WI38 (cell line): Measurements from ENCODE around the gene ANXA9.

ENCODE experiments used
- H3K4me3 ChIP-seq: 2 replicates; pipeline ENCODE4 v1.5.1; 2011; ENCODE audit warnings: low read depth, mild to moderate bottlenecking, control low read depth, low read length
- TF ChIP-seq, protein P1 (sequence below): IDR thresholded peaks from 2 replicates; pipeline ENCODE4 v1.5.1; 2012; ENCODE audit warnings: low read depth, mild to moderate bottlenecking, control low read depth, low read length

Gene ANXA9

DNA sequence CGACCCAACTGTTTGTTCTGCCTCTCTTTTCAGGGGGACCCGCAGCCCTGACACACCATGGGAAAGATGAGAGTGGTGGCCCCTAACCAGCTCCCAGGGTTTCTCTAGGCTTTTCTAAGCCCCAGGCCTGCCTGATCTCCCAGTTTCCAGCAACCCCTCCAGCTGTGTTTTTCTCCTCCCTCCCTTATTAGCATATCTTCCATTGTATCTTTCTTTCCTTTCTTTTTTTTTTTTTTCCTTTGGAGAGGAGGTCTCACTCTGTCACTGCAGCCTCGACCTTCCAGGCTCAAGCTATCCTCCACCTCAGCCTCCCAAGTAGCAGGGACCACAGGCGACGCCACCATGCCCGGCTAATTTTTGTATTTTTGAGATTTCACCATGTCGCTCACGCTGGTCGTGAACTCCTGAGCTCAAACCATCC, 5.7 kb upstream of the ANXA9 start:
- no peak overlapping the region for H3K4me3 ChIP-seq
- TF ChIP-seq, protein P1, sequence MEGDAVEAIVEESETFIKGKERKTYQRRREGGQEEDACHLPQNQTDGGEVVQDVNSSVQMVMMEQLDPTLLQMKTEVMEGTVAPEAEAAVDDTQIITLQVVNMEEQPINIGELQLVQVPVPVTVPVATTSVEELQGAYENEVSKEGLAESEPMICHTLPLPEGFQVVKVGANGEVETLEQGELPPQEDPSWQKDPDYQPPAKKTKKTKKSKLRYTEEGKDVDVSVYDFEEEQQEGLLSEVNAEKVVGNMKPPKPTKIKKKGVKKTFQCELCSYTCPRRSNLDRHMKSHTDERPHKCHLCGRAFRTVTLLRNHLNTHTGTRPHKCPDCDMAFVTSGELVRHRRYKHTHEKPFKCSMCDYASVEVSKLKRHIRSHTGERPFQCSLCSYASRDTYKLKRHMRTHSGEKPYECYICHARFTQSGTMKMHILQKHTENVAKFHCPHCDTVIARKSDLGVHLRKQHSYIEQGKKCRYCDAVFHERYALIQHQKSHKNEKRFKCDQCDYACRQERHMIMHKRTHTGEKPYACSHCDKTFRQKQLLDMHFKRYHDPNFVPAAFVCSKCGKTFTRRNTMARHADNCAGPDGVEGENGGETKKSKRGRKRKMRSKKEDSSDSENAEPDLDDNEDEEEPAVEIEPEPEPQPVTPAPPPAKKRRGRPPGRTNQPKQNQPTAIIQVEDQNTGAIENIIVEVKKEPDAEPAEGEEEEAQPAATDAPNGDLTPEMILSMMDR, result no peak

DNA sequence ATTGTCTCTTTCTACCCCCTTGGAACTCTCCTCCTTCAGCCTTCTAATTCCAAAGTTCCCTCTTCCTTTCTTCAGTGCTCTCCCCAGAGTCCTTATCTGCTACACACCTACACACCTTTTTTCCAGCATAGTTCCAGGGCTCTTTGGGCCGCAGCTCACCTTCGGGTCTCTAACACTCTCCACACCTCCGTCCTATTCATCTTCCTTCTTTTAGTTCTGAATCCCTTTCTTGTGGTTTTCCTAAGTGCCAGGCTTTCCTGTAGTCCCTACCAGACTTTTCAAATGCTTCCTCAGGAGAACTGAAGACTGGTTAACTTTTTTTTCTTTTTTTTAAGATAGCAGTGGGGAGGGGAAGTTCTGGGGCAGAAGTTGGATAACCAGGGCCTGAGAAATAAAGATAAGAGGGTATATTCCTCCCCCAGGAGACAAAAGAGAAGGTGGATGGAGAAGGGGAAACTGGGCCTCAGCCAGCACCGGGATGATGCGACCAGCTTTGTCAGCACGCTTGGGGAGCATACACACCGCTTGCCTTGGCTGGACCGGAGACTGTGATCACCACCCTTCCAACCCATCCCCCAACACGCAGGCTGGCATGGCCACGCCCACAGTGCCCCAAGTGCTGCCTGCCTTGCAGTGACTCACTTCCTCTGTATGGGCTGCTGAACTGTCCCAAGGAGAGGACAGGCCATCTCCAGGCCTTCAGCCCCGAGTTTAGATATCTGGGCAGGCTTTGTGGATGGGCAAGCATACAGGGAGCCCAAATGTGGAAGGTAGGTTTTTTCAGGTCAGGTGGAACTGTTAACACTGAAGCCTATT, 5.0 kb upstream of the ANXA9 start:
- TF ChIP-seq, protein P1, result no peak
- H3K4me3 ChIP-seq, result no peak overlapping the region

DNA sequence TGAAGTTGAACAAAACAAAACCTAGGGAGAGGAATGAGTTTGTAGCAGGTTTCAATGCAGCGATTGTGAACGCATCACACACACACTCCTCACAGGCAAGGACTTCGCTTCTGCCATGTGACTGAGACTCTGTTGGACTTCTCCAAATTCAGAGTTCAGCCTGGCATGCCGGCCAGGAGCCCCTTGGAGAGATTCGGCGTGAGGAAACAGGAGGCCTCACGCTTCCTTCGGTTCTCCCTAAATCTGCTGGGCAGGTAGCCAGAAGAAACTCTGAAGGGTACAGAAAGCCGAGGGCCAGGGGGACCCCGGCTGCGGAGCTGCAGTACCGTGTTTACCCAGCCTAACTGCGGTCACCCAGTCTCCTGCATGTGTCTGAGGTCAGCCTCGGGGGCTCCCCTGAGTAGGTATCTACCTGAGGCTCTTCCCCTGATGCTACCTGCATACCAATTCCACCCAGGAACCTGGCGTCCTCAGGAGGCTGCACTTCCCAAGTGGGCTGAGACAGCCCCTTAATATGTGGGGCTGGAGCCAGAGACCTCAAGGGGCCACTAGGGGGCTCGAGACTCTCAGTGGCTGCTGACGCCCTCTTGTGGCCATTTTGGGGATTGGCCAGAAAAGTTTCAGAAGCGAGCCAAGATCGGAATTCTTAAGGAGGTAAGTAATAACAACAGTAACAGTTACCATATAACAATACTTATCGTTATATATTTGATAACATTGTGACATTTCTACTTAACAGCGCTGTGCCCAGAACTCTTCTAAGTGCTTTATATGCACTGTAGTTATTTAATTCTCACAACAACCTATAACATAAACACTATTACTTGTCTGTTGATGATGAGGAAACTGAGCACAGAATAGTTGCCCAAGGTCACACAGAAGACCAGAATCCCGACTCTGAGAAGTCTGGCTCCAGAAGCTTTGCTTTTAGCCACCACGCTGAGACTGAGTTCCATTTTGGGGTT, 2.7 kb upstream of the ANXA9 start:
- no peak overlapping the region for H3K4me3 ChIP-seq
- TF ChIP-seq, protein P1, result peak; percentile 100

DNA sequence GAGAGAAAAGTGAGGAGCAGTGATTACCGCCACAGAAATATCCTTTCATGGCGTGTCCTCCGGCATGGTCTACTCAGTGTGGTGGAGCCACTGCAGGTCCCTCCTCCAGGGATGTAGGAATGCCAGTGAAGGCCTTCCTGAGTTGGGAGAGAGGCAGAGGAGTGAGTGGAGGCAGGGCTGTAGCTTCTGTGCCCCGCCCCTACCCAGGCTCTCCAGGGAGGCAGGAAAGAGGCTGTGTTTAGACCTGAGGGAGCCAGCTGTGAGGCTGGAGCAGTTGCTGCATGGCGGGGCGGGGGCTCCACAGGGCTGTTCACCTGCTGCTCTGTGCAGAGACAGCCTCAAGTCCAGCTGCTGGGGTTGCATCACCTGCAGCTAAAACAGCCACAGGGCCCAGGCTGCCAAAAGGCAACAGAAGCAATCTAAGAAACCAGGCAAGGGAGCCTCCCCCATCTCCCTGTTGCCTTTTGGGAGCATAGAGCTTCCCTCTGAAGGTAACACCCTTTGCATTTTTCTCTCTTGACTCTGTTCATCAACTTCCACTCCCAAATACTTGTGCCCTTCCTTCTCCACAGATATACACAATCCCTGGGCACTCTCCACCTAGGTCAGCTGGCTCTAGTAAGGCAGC, 801 bp upstream of the ANXA9 start:
- TF ChIP-seq, protein P1, result no peak

DNA sequence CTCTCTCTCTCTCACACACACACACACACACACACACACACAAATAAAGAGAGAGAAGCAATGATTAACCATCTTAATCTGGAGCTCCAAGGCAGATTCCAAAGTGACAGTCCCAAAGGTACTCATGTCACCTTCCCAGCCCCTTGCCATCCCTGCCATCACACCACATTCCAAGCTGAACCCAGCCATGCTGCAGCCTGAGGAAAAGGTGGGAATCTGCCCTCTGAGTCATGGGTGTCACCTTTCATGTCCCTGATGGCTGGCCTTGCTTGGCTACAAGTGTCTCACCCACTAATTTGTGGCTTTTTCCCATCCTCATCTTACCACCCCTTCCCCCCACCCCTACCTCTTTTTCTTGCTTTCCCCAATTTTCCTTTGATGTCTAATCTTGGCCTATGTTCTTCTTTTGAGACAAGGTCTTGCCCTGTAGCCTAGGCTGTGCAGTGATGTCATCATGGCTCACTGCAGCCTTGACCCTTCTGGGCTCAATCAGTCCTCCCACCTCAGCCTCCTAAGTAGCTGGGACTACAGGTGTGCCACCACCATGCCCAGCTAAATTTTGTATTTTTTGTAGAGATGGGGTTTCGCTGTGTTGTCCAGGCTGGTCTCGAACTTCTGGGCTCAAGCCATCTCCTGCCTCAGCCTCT, 3.2 kb downstream of the ANXA9 start:
- TF ChIP-seq, protein P1, result no peak
- H3K4me3 ChIP-seq, result no peak overlapping the region

More for the DNA sequence above, 801 bp upstream of the ANXA9 start:
- no peak overlapping the region for H3K4me3 ChIP-seq

DNA sequence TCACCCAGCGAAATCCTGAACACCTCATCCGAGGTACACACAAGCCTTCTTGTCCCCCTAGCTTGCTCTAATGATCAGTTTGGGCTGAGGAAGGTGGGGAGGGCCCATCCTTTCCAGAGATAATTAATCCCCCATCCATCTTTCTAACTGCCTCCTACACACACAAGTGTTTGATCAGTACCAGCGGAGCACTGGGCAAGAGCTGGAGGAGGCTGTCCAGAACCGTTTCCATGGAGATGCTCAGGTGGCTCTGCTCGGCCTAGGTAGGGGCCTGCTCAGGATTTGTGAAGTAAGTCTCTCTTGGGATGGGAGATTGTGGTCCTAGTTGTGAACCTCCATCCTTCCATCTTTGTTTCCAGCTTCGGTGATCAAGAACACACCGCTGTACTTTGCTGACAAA, 5.8 kb downstream of the ANXA9 start:
- H3K4me3 ChIP-seq, result no peak overlapping the region
- TF ChIP-seq, protein P1, result no peak
